IMR-90 (cell line): ENCODE results near the gene DUOX2.

Experiments
- MAZ ChIP-seq: IDR thresholded peaks from 2 replicates; pipeline ENCODE4 v1.6.1; 2012; ENCODE audit warnings: low read depth, mild to moderate bottlenecking, low read length, improper control_type of control experiment, moderate library complexity, borderline replicate concordance
- MXI1 ChIP-seq: IDR thresholded peaks from 2 replicates; pipeline ENCODE4 v1.6.1; 2012; ENCODE audit warnings: low read depth, mild to moderate bottlenecking, low read length, moderate library complexity, borderline replicate concordance
- NFE2L2 ChIP-seq: fragments of 150-350 bp; IDR thresholded peaks from 2 replicates; pipeline ENCODE4 v1.6.1; 2016; ENCODE audit warnings: low read depth, mild to moderate bottlenecking, low read length
- POLR2A ChIP-seq: IDR thresholded peaks from 2 replicates; pipeline ENCODE4 v1.6.1; 2012; ENCODE audit warnings: mild to moderate bottlenecking, low read depth, low read length
- RAD21 ChIP-seq: IDR thresholded peaks from 2 replicates; pipeline ENCODE4 v1.6.1; 2012; ENCODE audit warnings: low read length, improper control_type of control experiment
- RFX5 ChIP-seq: IDR thresholded peaks from 2 replicates; pipeline ENCODE4 v1.8.0; 2012; ENCODE audit warnings: low read depth, mild to moderate bottlenecking, low read length, moderate library complexity
- TF ChIP-seq, protein P1 (sequence below): conservative IDR thresholded peaks from 2 replicates; pipeline ENCODE4 v1.5.1; 2012; ENCODE audit warnings: mild to moderate bottlenecking, low read depth, low read length, improper control_type of control experiment

DNA sequence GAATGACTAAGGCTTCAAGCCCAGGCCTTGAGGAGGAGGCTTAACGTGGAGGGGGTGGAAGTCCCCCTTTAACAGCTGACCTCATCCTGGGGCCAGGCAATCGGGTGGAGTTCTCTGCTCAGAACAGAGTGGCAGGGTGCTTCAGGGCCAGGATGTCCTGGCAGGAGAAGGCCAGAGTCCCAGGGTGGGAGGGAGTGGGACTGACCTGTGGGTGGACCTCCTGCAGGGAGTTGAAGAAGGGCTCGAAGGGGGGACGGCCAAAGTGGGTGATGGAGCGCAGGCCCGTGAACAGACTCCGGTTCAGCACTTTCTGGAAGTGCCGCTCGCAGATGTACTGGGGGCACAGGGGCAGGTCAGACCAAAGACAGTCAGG lies 19.6 kb downstream of the DUOX2 start:
- TF ChIP-seq POLR2A: no peak
- TF ChIP-seq MAZ: no peak
- TF ChIP-seq, protein P1, sequence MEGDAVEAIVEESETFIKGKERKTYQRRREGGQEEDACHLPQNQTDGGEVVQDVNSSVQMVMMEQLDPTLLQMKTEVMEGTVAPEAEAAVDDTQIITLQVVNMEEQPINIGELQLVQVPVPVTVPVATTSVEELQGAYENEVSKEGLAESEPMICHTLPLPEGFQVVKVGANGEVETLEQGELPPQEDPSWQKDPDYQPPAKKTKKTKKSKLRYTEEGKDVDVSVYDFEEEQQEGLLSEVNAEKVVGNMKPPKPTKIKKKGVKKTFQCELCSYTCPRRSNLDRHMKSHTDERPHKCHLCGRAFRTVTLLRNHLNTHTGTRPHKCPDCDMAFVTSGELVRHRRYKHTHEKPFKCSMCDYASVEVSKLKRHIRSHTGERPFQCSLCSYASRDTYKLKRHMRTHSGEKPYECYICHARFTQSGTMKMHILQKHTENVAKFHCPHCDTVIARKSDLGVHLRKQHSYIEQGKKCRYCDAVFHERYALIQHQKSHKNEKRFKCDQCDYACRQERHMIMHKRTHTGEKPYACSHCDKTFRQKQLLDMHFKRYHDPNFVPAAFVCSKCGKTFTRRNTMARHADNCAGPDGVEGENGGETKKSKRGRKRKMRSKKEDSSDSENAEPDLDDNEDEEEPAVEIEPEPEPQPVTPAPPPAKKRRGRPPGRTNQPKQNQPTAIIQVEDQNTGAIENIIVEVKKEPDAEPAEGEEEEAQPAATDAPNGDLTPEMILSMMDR: no peak
- no peak for TF ChIP-seq MXI1
- TF ChIP-seq NFE2L2: no peak
- no peak for TF ChIP-seq RFX5
- TF ChIP-seq RAD21: no peak
